SK-N-SH treated with all-trans-retinoic acid at 6 μM for 48 hours (cell line): Measurements from ENCODE around the gene CNNM2.

Experiments used
- ISL1 ChIP-seq: fragments of 250-450 bp; sonication (Bioruptor Pico); IDR thresholded peaks from 2 replicates; pipeline ENCODE4 v2.1.2; 2022; ENCODE audit warnings: mild to moderate bottlenecking, moderate library complexity
- PATZ1 ChIP-seq: fragments of 250-450 bp; sonication (Bioruptor Pico); IDR thresholded peaks from 2 replicates; pipeline ENCODE4 v1.8.0; 2020; ENCODE audit warnings: mild to moderate bottlenecking, moderate library complexity, borderline replicate concordance
- PPARA ChIP-seq: fragments of 250-450 bp; sonication (Bioruptor Pico); IDR thresholded peaks from 2 replicates; pipeline ENCODE4 v1.5.0; 2020; ENCODE audit warnings: mild to moderate bottlenecking, borderline replicate concordance
- SNAI2 ChIP-seq: fragments of 250-450 bp; sonication (Bioruptor Pico); IDR thresholded peaks from 2 replicates; pipeline ENCODE4 v1.5.0; 2020; ENCODE audit warnings: mild to moderate bottlenecking, moderate library complexity
- TCF4 ChIP-seq: fragments of 250-450 bp; sonication (Bioruptor Pico); IDR thresholded peaks from 2 replicates; pipeline ENCODE4 v1.8.0; 2021; ENCODE audit warnings: mild to moderate bottlenecking, moderate library complexity, borderline replicate concordance
- ZFP30 ChIP-seq: fragments of 450-650 bp; formaldehyde crosslinking; IDR thresholded peaks from 2 replicates; pipeline ENCODE4 v1.5.0; 2022; ENCODE audit warnings: mild to moderate bottlenecking, moderate library complexity
- TF ChIP-seq, protein P1 (sequence below): fragments of 250-450 bp; sonication (Bioruptor Pico); IDR thresholded peaks from 2 replicates; pipeline ENCODE4 v1.5.1; 2020; ENCODE audit warnings: low read depth, mild to moderate bottlenecking, moderate library complexity

DNA sequence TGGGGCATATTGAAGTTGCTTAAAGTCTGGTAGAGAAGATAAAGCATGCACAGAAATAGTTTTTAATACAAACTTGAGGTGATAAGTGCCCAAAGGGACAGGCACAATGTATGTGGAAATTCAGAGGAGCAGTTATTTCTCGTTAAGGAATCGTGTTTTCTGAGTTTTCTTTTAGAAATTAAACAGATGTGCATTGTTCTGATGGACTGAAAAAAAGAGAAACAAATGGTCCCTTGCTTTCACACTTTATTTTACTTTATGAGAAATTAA lies 45.6 kb downstream of the CNNM2 start:
- no peak for TF ChIP-seq ZFP30
- no peak for TF ChIP-seq PATZ1 (CRISPR knock-in tag)
- no peak for TF ChIP-seq ISL1 (CRISPR knock-in tag)
- TF ChIP-seq SNAI2: no peak
- TF ChIP-seq, protein P1, sequence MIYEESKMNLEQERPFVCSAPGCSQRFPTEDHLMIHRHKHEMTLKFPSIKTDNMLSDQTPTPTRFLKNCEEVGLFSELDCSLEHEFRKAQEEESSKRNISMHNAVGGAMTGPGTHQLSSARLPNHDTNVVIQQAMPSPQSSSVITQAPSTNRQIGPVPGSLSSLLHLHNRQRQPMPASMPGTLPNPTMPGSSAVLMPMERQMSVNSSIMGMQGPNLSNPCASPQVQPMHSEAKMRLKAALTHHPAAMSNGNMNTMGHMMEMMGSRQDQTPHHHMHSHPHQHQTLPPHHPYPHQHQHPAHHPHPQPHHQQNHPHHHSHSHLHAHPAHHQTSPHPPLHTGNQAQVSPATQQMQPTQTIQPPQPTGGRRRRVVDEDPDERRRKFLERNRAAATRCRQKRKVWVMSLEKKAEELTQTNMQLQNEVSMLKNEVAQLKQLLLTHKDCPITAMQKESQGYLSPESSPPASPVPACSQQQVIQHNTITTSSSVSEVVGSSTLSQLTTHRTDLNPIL (CRISPR knock-in tag): no peak
- no peak for TF ChIP-seq TCF4
- no peak for TF ChIP-seq PPARA
